Stimulated activated CD4-positive, alpha-beta T cell treated with anti-CD3 and anti-CD28 coated beads, TNF-alpha, amount 100 ng/mL, for 24 hours (primary cell): Measurements from ENCODE around the gene RALY.
A peak's percentile ranks its signal among the peaks of the same experiment; 100 is the strongest.

Source experiments
- DNase-seq, 3 experiments: peaks; one replicate each; pipeline ENCODE4 v3.0.0-alpha.2; 2020; ENCODE audit warnings: low read depth in 3 of 3

The RALY gene

DNA sequence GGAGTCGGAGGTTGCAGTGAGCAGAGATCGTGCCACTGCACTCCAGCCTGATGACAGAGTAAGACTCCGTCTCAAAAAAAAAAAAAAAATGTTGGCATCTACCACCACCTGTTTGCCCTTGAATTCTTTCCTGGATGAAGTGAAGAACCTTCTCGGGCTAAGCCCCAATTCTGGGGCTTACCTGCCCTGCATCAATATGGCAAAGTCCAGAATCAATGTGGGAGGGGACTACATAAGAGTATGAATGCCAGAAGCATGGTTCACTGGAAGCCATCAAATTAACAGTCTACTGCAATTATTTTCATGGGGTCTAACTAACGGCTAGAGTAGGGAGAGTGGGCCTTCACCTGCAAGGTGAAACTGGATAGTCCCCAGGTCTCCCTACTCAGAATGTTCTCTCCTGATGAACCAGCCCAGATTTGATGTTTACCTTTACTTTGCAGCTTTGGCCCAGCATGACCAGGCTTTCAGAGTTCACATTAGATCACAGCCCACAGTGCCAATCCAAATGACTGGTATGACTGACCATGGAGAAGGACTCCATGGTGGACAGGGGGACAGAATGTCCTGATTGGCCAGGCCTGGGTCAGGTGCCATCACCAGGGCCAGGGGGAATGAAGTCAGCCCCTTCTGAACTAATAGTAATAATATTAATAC lies 7.0 kb upstream of the RALY start:
- no peak for DNase-seq

DNA sequence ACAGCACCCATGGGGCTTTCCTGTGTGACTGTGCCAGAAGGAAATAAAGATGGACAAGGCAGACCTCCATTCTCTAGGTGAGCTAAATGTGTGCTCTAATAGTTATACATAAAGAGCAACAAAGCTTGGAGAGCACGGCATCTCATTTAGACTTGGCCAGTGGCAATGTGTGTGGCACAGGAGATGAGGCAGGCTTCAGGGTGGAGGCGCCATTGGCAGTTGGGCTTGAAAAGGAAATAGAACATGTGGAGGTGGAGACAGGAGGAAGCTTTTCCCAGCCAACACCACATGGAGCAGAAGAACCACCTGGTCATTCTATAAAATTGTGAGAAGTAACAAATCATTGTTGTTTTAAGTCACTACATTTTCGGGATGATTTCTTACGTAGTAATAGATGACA lies 3.6 kb upstream of the RALY start:
- no peak for DNase-seq

- DNase-seq, result no peak
These were observed 2.2 kb upstream of the RALY start for GRCh38 chr20:33991502-33991901.

DNA sequence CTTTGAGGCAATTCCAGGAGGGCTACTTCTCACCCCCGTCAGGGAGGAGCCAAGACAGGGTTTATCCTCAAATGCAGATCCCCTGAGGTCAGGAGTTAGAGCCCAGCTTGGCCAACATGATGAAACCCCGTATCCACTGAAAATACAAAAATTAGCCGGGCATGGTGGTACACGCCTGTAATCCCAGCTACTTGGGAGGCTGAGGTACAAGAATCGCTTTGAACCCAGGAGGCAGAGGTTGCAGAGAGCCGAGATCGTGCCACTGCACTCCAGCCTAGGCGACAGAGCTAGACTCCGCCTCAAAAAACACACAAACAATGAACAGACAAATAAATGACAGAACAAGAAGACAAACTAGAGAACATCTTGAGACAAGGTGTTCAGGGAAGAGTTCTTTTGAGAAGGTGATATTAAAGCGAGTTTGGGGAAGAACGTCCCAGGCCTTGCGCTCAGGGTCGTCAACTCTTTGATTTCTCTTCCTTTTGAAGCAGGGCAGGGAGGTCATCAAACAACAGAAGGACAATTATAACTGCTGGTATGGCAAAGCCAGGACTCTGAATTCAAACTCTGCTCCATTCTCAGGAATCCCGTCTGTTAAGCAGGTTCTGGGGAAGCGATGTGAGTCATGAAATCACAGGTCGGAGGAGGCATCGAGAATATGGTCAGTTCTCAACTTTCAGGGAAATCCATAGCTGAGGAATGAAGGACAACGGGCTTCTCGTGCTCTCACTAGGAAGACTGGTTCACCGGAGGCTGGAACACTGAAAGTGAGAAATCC lies 1.4 kb upstream of the RALY start:
- DNase-seq, result no peak

DNA sequence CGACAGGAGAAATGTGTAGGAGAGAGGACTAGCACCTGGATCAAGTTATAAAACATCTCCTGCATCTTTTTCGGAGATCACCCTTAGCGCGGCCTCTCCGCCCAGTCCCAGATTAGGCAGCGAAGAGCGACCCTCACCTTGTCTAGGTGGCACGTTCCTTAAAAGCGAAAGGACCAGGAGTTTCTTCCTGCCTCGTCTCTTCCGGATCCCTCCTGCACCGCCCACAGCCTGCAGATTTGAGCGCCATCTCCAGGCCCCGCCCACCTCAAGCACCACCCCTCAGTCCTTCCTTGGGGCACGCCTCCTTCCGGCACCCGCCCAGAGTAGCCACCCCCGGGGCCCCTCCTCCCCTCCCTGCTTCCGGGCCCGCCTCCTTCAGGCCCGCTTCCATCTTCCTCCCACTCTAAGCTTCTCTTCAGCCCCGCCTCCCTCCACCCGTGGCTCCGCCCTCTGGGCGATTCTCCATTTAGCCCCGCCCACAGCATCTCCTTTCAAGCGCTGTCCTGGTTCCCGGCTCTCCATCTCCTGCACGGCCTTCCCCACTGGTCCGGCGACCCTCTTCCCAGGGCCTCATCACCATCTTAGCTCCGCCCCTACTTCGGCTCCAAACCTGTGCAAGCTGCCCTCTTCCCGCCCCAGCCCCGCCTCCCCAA lies 662 bp upstream of the RALY start:
- peak; percentile 98 to 99 (median 99) for DNase-seq

DNA sequence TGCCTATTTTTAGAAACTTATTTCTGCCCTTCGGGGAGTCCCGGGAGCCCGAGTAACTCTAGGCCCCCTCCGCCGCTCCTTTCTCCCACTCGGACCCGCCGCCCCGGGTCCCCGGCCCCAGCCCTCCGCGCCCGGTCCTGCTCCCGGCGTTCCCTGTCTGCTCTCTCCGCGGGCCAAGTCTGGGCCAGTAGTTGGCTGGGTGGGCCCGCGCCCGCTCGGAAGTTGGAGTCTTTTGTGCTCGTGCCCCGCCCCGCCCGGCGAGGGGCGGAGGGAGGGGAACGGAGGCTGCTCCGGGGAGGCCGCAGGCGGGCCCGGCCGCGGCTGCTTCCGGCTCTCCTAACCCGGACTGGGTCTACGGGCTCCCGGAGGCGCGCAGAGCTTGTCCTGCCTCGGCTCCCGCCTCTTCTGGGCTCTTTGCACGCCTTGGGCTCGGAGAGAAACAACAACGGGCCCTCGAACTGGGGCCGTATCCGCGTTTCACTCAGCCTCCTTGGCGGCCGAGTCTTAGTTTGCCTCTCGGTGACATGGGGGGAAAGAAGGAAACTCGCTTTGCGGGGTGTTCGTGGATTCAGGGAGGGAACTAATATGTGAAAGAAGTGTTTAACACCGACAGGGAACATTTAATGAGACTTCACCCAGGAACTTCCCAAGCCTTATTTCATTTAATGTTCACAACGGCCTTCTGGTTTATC lies 657 bp downstream of the RALY start:
- peak; percentile 57 to 80 (median 59) for DNase-seq

DNA sequence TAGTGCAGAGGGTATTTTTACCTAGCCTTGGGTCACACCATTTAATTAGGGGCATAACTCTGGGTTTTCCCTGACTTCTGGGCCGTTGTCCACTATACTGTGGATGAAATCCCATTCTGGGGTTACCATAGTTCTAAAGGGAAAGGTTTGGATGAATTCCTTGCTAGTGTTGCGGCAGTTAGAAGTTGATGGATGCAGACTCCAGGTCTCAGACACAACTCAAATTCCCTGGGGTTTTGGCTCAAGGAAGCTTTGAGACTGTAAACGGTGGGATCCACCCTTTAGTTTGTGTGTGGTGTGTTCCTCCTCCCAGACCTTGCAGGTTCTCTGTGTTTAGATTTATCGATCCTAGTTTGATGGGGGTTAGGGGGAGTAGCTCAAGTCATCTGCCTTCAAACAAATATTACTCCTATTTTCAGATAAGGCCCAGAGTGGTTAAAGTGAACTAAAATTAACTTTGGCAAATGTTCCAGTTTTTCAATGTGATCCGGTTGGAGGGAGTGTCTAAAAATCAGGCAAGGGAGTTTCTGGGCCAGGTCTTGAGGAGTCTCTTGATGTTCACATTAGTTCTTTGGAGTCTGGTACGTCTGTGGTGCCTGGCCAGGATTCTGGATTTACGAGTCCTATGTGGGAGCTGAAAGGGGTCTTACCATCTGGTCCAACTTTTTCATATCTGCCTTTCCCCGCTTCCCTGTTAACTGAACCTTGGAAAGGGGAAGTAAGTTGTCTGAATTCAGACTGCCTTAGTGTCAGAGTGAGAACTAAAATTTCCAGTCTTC lies 1.5 kb downstream of the RALY start:
- no peak for DNase-seq

DNA sequence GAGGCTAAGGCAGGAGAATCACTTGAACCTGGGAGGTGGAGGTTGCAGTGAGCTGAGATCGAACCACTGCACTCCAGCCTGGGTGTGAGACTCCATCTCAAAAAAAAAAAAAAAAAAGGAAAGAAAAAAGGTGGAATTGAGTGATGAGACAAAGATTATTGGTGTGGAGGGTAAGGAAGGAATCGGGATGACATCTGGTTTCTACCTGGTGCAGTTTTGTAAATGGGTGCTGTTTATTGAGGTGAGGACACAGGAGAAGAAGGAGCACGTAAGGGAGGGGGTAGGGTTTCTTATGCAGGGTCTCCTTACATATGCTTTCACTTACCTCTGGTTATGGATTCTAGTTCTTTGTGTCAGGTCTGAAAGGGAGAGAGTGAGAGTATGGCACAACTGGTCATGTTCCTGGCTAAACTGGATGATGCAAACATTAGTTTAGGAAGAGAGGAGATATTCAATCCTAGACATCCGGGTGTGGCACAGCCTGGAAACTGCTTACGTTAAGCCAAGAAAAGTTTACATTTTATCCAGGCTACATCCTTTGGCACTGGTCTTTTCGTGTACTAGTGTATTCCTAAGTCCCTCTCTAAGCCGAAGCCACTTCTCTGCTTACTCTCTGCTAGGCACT lies 5.4 kb downstream of the RALY start:
- DNase-seq, result no peak

GRCh38 chr20:34001378-34001777 lies 7.7 kb downstream of the RALY start:
- no peak for DNase-seq

- DNase-seq, result no peak
These were observed 10.5 kb downstream of the RALY start for GRCh38 chr20:34004227-34004626.

- DNase-seq, result no peak
These were observed 11.2 kb downstream of the RALY start for GRCh38 chr20:34004790-34005457.

GRCh38 chr20:34006619-34007018 lies 12.9 kb downstream of the RALY start:
- DNase-seq, result no peak

GRCh38 chr20:34008477-34008876 lies 14.8 kb downstream of the RALY start:
- no peak for DNase-seq

DNA sequence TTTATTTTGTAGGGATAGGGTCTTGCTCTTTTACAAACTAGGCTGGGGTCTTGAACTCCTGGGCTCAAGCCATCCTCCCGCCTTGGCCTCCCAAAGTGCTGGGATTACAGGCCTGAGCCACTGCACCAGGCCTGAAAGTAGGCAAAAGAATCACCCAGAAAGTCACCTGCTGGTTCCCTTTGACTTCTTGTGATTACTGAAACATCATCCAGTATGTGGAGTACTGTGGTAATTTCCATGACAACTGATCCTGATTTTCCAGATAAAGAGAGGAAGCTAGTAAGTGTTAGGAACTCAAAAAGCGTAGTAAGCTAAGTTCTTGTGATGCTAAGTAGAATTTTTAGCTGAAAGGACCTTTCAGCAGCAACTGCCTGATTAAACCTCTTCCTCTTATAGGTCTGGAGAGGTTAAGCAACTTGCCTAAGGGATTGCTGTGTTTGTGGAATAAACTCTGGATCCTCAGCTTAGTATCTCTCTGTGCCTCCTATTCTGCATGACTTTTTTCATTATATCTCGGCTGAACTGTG lies 16.8 kb downstream of the RALY start:
- no peak for DNase-seq

GRCh38 chr20:34011275-34011674 lies 17.6 kb downstream of the RALY start:
- DNase-seq, result no peak

DNA sequence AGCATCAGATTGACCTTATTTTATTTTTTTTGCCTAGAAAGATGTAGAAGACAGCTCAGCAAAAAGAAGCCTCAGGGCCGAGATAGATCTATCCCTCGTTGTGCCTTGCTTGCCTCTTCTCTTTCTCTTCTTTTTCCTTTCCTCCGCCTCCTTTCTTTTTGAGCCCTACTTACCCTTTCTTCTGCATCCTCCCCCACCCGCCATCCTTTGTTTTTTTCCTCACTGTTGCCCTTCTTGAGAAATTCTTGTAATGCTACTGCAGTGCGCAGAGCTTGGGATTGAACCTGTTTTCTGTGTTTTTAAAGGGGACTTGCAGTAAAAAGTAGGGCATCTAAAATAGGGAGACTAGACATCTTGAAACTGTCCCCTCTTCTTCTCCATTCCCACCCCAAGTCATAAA lies 18.6 kb downstream of the RALY start:
- no peak for DNase-seq

DNA sequence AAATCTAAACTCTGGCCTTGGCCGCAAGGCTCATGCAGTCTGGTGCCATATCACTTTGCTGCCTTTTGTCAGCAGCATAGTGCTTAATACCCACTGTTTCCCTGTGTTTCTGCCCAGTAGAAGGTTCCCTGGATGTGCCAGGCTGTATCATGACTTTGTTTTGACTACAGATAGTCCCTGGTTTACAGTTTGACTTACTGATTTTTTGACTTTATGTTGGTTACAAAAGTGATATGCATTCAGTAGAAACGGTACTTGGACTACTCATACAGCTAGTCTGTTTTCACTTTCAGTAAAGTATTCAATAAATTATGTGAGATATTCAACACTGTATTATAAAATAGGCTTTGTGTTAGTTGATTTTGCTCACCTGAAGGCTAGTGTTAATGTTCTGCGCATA lies 19.0 kb downstream of the RALY start:
- no peak for DNase-seq

DNA sequence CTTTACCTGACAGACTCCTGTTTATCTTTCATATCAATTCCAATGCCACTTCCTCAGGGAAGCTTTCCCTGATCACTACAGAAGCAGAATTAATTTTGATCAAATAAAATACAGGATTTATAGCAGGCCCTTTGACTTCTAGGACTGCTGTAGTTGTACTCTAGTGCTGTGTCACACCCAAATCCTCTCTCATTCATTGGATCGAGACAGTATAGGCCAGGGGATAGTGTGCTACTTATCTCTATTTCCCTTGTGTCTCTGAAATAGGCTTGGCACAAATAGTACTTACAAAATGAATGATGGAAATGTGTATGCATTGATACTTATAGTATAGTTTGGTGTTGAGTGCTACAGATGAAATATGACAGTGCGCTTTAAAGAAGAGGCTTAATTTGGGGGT lies 19.8 kb downstream of the RALY start:
- no peak for DNase-seq

- no peak for DNase-seq
These were observed 21.2 kb downstream of the RALY start for GRCh38 chr20:34014878-34015277.
